GM12891 (cell line): Measurements from ENCODE around the gene FAF1.

Source experiments
- DNase-seq: peaks from one replicate; pipeline ENCODE4 v3.0.0; 2011; ENCODE audit warnings: low spot score; ENCODE audit not compliant: insufficient read length
- FAIRE-seq: peaks from 2 replicates; lab custom pipeline; 2011; peaks lifted over from hg19 to GRCh38; lab: Jason Lieb, UNC
- PAX5 ChIP-seq: IDR thresholded peaks from 2 replicates; pipeline ENCODE4 v1.6.1; 2011; ENCODE audit warnings: low read length, moderate library complexity, mild to moderate bottlenecking; ENCODE audit not compliant: insufficient read depth, severe bottlenecking
- POLR2A ChIP-seq: IDR thresholded peaks from 2 replicates; pipeline ENCODE4 v1.6.1; 2011; ENCODE audit warnings: low read depth, low read length, control low read depth
- POLR2AphosphoS5 ChIP-seq: IDR thresholded peaks from 2 replicates; pipeline ENCODE4 v1.6.1; 2011; ENCODE audit warnings: low read depth, low read length, control low read depth
- POU2F2 ChIP-seq: IDR thresholded peaks from 2 replicates; pipeline ENCODE4 v1.6.1; 2011; ENCODE audit warnings: low read depth, mild to moderate bottlenecking, control low read depth, low read length, moderate library complexity
- SPI1 ChIP-seq: IDR thresholded peaks from 2 replicates; pipeline ENCODE4 v1.6.1; 2011; ENCODE audit warnings: low read depth, low read length, control low read depth
- TAF1 ChIP-seq: IDR thresholded peaks from 2 replicates; pipeline ENCODE4 v1.6.1; 2011; ENCODE audit warnings: low read depth, low read length, control low read depth

Gene FAF1

DNA sequence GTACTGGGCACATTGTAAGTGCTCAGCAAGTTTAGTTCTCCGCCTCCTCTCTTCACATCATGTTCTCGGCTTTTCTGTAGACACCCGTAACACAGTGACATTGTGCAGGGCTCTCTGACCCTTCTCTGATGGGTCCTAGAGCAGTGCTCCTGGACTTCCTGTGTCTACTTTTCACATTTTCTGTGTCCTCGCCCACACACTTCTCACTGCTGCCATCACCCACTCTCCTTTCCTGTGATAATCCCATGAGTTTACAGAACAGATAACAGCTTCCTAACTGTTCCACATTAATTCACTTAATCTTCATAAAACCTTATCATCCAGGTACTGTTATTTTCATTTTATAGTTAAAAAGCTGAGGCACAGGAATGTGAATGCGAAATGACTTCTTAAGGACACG is 523.6 kb downstream of the FAF1 start:
- no peak for FAIRE-seq
- DNase-seq: no peak
- TF ChIP-seq POU2F2 (no peak), POLR2AphosphoS5 (no peak), SPI1 (no peak), PAX5 (no peak)

DNA sequence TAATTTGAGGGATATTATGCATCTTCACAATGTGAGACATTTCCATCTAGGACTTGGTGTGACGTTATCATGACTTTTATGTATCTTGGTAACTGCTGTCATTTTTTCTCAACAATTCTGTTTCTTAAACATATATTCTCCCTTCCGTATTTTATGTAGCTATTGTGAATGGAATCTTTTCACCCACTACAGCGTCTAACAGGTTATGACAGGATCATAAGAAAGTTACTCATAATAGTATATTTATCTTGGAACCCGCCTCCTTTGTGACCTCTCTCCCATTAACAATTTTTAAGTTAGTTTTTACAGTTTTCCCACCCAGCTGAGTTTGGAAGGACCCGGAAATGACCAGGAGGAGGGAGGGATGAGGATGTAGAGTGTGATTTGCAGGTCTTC is 530.1 kb downstream of the FAF1 start:
- DNase-seq (no peak), FAIRE-seq (no peak)
- TF ChIP-seq PAX5 (no peak), POLR2A (no peak)

DNA sequence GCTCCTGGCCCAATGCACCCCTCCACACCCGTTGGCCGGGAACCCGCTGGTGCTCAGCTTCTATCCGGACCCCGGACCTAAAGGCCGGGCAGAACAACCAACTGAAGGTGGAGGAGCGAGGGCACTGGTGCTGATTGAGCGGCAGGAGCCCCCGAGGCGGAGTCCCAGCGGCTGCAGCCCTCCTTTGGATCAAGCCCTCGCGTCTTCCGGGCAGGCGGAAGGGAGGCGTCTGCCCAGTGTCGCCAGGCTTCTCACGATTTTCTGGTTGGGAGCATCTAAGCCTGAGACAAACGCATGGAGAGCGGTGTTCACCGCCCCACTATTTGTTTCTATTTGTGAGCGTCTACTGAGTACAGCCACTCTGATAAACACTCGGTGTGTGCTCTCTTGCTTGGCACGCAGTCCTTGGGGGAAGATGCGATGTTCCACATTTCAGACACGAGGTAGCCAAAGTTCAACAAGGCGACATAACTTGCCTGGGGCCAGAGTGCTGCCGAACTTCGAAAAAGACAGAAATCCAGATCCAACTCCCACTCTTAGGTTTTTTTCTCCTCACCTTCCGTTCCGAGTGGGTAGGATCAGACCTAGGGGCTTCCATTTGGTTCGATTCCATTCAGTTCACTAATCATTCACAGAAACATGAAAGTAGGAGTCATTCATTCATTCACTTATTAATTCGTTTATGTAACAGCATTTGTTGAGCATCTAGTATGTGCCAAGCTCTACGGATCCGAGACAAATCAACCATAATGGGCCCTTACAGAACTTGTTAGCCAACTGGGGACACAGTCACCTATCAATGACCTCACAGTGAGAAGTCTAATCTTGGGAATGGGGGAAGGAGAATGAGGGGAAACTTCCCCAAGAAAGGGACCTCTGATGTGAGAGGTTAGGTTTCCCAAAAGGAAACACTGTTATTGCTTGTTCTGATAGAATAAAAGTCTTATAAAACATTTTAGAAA is 532.0 kb downstream of the FAF1 start:
- DNase-seq (no peak), FAIRE-seq (no peak)

DNA sequence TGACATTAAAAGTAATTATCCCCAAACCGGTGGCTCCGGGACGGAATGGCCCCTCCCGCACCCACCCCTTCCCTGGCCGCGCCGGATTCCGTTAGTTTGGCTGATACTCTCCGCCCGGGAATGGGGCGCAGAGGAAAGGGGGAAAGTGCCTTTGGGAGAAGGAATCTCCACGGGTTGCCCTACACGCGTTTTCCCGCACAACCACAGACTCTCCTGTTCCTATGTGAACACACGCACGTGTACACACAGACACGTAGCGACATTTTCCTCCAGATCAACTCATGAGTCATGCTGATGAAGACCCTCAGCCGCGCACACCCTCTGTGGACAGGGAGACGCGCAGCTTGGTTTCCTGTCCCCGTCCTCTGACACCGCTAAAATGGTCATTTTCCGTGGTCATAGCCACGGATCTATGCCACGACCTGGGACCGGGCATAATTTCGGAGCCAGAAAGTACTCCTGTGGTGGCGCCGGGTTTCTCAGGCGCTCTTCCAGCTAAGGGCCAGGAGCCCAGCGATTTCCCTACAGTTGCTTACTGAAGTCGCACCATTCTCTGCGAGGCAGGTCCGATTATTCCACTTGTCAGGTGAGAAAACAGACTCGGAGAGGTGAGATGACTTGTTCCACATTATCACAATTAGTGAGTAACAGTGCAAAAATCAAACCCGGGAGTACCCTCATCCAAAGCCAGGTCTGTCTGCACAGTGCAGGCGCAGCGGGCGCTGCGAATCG is 532.8 kb downstream of the FAF1 start:
- TF ChIP-seq PAX5 (no peak), POLR2AphosphoS5 (no peak), SPI1 (no peak), TAF1 (no peak)
- FAIRE-seq (no peak), DNase-seq (no peak)

More for the DNA sequence above, 532.0 kb downstream of the FAF1 start:
- no peak for TF ChIP-seq TAF1
- no peak for TF ChIP-seq SPI1
- TF ChIP-seq PAX5: no peak
- TF ChIP-seq POLR2AphosphoS5: no peak
- TF ChIP-seq POLR2A: no peak
- no peak for TF ChIP-seq POU2F2

DNA sequence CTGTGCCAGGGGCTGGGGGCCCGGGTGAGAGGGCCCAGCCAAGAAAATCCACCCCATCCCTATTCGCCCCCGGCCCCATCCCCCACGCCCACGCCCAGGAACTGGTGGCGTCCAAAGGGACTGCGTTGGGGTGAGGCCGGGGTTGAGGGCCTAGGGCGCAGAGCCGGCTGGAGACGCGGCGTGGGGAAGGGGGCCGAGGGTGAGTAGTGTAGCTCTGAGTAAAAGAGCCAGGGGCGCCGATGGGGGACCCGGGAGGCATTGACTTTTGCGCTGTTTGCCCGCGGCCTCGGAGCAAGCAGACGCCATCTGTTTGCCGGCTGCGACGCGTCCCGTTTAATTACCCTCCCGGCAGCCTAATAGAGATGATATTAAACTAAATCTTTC is 533.4 kb downstream of the FAF1 start:
- TF ChIP-seq SPI1: no peak
- no peak for TF ChIP-seq PAX5
- TF ChIP-seq POU2F2: no peak
- no peak for TF ChIP-seq POLR2AphosphoS5
- no peak for TF ChIP-seq POLR2A
- no peak for TF ChIP-seq TAF1
- FAIRE-seq (no peak), DNase-seq (no peak)

GRCh38 chr1:50426108-50426700 is 533.9 kb downstream of the FAF1 start:
- no peak for DNase-seq
- FAIRE-seq: no peak
- TF ChIP-seq POU2F2: no peak
- TF ChIP-seq SPI1: no peak
- no peak for TF ChIP-seq TAF1
- no peak for TF ChIP-seq PAX5
- no peak for TF ChIP-seq POLR2AphosphoS5
- TF ChIP-seq POLR2A: no peak

DNA sequence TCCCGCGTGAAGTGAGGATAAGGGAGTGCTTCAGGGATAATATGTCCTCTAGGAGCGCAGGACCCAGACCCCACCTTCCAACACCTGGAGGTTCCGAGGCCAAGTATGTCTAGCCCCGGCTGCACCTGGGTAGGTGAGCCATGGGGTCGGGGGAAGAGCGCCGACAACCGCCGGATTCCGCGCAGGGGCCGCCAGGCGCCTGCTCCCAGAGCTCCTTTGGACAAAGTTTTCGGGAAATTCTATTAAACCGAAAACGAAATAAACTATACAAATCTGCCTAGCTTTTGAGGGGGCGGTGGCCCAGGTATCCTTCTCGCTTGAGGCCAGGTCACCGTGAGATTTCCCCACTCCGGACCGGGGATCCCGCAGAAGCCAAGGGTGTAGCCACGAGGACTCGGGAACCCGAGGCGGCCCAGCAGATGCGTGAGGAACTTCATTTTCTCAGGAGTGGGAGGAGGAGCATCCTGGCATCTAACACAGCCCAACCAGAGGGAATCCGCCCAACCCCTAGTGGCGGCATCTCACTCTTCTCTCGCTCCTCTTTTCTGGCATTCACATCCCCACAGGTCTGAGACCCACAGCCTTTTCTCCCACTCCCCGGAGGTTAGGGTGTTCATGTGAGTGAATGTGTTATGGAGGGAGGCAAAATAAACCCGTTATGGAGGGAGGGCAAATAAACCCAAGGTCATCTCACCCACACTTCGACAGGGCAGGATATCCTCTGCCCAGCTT is 534.5 kb downstream of the FAF1 start:
- FAIRE-seq (no peak), DNase-seq (no peak)
- TF ChIP-seq PAX5 (no peak), POLR2AphosphoS5 (no peak), POLR2A (no peak), SPI1 (no peak), POU2F2 (no peak), TAF1 (no peak)

- TF ChIP-seq POLR2AphosphoS5 (no peak), POU2F2 (no peak), TAF1 (no peak), PAX5 (no peak), POLR2A (no peak), SPI1 (no peak)
- FAIRE-seq: no peak
- DNase-seq: no peak
Measured at GRCh38 chr1:50424884-50425375, 535.1 kb downstream of the FAF1 start.
